Measurements from ENCODE around the gene BRPF1. TPM values are rescaled to one million over a fixed set of nuclear protein-coding genes. Genes with fewer than 3 reads are reported as not detected.

Gene BRPF1
- total RNA-seq, 6 experiments from 2014 or later: 3.5 to 5.4 (median 5.1) TPM

DNA sequence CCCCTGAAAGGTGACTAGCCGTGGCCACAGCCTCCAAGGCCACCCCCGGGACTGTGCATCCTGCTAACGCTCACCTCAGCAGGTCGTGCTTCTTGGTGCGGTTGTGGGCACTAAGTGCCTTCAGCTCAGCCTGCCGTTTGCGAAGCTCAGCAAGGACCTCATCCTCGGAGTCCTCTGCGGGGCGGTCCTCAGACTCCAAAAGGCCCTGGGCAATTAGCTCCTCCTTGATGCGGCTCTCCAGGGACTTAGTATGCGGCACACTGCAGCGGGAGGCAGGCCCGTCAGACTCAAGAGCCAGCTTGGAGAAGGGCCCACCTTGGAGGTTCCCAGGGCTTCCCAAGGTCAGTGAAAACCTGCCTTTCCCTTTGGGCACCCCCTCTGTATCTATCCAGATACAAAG lies 52.4 kb downstream of the BRPF1 start:
- Histone ChIP-seq H3K4me1 (peaks cover 0 to 24% (median 17%) of the 10 kb centered on the region in 4 donors), H3K9me3 (no peaks in the 10 kb centered on the region), H3K27me3 (no peaks in the 10 kb centered on the region), H3K36me3 (peaks cover 0 to 53% (median 24%) of the 10 kb centered on the region in 4 donors), H3K4me3 (no peak overlapping the region), H3K27ac (no peak overlapping the region)
- DNase-seq (no peak), ATAC-seq (no peak)
- WGBS (ENCODE audit: insufficient coverage, low coverage, low lambda C conversion rate, missing lambda C conversion rate): no CpG with 5 or more reads among the region's 14 CpGs
- TF ChIP-seq, protein P1, sequence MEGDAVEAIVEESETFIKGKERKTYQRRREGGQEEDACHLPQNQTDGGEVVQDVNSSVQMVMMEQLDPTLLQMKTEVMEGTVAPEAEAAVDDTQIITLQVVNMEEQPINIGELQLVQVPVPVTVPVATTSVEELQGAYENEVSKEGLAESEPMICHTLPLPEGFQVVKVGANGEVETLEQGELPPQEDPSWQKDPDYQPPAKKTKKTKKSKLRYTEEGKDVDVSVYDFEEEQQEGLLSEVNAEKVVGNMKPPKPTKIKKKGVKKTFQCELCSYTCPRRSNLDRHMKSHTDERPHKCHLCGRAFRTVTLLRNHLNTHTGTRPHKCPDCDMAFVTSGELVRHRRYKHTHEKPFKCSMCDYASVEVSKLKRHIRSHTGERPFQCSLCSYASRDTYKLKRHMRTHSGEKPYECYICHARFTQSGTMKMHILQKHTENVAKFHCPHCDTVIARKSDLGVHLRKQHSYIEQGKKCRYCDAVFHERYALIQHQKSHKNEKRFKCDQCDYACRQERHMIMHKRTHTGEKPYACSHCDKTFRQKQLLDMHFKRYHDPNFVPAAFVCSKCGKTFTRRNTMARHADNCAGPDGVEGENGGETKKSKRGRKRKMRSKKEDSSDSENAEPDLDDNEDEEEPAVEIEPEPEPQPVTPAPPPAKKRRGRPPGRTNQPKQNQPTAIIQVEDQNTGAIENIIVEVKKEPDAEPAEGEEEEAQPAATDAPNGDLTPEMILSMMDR (IDR thresholded peaks at IDR 0.05): no peak
- TF ChIP-seq POLR2A (IDR thresholded peaks at IDR 0.05): no peak
- intact Hi-C loops (cut with DNase I): no loop called here

DNA sequence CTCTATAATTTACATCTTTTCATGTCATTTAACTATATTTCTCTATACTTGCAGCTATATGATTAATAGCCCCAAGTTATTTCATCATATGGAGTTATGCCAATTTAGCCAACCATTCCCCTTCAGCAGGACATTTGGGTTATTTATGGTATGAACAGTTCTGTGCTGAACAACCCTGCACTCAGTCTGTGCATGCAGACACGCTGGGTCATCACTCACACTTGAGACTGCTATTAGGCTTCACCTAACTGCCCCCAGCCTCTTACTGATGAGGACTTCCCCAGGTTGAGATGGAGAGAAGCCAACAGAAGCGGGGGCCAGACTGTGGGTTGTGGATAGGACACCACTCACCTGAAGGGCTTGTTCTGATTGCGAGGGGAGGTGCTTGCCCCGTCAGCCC lies 53.4 kb downstream of the BRPF1 start:
- H3K4me1 ChIP-seq: peaks cover 0 to 24% (median 17%) of the 10 kb centered on the region in 4 donors
- WGBS (ENCODE audit: insufficient coverage, low coverage, low lambda C conversion rate, missing lambda C conversion rate): no CpG with 5 or more reads among the region's 4 CpGs
- no peaks in the 10 kb centered on the region for H3K9me3 ChIP-seq
- no peak overlapping the region for H3K4me3 ChIP-seq
- no peak for DNase-seq
- no peak for ATAC-seq
- intact Hi-C loops (cut with DNase I): no loop called here
- no peak overlapping the region for H3K27ac ChIP-seq
- TF ChIP-seq, protein P1 (IDR thresholded peaks at IDR 0.05): no peak
- TF ChIP-seq POLR2A (IDR thresholded peaks at IDR 0.05): no peak
- peaks cover 0 to 62% (median 28%) of the 10 kb centered on the region in 4 donors for H3K36me3 ChIP-seq
- no peaks in the 10 kb centered on the region for H3K27me3 ChIP-seq

GRCh38 chr3:9785602-9786001 lies 54.1 kb downstream of the BRPF1 start:
- ATAC-seq (no peak), DNase-seq (no peak)
- peaks cover 0 to 64% (median 29%) of the 10 kb centered on the region in 4 donors for H3K36me3 ChIP-seq
- no peaks in the 10 kb centered on the region for H3K9me3 ChIP-seq
- no peak overlapping the region for H3K4me3 ChIP-seq
- intact Hi-C loops (cut with DNase I): no loop called here
- H3K4me1 ChIP-seq: peaks cover 0 to 21% (median 16%) of the 10 kb centered on the region in 4 donors
- WGBS (ENCODE audit: insufficient coverage, low coverage, low lambda C conversion rate, missing lambda C conversion rate): 78% methylated on average over 6 of the region's 7 CpGs
- TF ChIP-seq POLR2A (IDR thresholded peaks at IDR 0.05): no peak
- TF ChIP-seq, protein P1 (IDR thresholded peaks at IDR 0.05): no peak
- H3K27ac ChIP-seq: no peak overlapping the region
- H3K27me3 ChIP-seq: no peaks in the 10 kb centered on the region

DNA sequence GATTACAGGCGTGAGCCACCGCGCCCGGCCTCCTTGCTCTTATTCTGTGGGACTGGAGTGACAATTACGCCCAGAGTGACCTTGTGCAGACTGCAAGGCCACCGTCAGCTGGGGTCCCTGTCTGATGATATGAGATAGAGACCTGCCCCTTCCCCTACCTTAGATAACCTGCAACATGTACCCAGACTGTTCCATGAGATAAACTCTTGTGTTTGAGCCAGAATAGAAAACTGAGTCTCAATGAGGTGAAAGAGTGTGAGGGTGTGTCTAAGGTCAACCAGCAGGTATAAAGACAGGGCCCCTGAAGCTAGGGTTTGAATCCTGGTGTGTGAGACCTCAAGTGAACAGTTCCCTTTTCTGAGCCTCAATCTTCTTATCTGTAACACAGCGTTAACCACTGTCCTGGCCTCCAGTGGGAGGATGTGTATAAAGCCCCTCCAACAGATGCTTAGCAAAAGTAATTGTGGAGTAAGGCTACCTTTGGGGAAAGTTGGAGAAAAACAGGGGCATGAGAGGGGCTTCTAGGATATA lies 54.7 kb downstream of the BRPF1 start:
- TF ChIP-seq POLR2A (IDR thresholded peaks at IDR 0.05): no peak
- TF ChIP-seq, protein P1 (IDR thresholded peaks at IDR 0.05): no peak
- H3K36me3 ChIP-seq: peaks cover 0 to 64% (median 29%) of the 10 kb centered on the region in 4 donors
- H3K4me3 ChIP-seq: no peak overlapping the region
- H3K27ac ChIP-seq: no peak overlapping the region
- intact Hi-C loops (cut with DNase I): no loop called here
- H3K9me3 ChIP-seq: no peaks in the 10 kb centered on the region
- peaks cover 0 to 15% (median 13%) of the 10 kb centered on the region in 4 donors for H3K4me1 ChIP-seq
- no peak for DNase-seq
- H3K27me3 ChIP-seq: no peaks in the 10 kb centered on the region
- no peak for ATAC-seq
- 93% methylated on average over 3 of the region's 7 CpGs for WGBS (ENCODE audit: insufficient coverage, low coverage, low lambda C conversion rate, missing lambda C conversion rate)

All from right lobe of liver (tissue), 6 donors.